GM21717 (cell line): ENCODE results near the gene DCTN4.

ENCODE experiments used
- ATAC-seq: cut with Tn5 transposase; IDR thresholded peaks from one replicate; pipeline ENCODE4 v1.9.1; 2021; ENCODE audit warnings: mild to moderate bottlenecking, moderate library complexity; ENCODE audit not compliant: unreplicated experiment

The DCTN4 gene

DNA sequence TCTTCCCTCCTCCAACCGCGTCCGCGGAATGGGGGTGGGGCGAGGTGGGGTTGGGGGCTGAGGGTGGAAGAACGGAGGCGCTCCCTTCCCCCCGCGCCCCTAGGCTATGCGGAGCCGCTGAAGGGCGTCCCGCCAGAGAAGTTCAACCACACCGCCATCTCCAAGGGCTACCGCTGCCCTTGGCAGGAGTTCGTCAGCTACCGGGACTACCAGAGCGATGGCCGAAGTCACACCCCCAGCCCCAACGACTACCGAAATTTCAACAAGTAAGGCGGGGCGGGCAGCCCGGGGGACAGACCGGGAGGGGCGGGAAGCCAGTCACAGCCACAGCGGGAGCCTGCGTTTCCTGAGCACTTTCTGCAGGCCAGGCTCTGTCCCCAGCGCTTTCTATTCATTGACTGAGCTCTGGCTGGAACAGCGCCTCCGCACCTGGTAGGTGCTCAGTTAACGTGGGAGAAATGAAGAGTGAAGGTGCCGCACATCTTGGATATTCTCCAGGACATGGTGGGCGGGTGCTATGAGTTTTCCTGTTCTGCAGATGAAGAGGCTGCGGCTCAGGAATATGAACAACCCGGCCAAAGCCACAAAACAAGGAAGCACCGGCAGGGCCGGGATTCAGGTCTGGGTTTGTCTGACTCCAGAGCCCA lies 86.5 kb downstream of the DCTN4 start:
- no peak for ATAC-seq

DNA sequence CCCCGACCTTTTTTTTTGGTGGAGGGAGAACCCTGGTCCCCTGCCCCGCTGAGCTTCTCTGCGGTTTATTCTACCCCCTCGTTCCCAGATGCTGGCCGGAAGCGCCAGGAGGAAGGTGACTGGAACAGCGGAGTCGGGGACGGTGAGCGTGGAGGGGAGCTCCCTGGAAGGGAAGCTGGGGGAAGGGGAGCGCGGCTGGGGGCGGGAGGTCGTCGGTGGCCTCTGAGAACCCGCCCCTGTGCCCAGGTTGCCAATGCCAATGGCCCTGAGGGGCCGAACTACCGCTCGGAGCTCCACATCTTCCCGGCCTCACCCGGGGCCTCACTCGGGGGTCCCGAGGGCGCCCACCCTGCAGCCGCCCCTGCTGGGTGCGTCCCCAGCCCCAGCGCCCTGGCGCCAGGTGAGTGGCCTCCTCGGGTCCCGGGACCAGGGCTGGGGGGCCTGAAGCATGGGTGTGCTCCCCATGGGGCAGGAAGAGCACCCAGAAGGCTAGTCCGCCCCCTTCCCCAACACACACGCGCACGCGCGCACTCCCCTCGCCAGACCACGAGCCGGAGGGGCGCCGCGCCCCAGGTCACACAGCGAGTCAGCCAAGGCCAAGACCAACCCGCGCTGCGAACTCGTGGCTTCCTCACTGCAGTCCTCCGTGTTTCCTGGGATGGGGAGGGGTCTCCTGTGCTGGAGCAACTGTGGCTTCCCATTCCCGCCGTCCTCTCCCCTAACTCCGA lies 87.1 kb downstream of the DCTN4 start:
- ATAC-seq: no peak

DNA sequence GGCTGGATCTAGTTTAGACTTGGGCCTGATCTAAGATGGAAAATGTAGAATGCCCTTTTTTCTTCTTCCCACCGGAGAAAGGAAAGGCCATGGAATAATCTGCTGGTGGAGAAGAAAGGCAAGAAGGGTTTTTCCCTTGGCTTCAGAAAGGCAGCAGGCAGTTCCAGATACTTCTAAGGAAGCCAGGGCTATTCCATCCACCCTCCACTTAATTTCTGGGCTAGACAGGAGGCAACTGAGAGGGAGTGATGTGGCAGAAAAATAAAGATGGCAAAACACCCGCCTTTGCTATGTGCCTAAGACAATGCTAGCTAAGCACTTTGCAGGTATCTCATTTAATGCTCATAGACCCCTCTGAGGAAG lies 87.9 kb downstream of the DCTN4 start:
- ATAC-seq: no peak

DNA sequence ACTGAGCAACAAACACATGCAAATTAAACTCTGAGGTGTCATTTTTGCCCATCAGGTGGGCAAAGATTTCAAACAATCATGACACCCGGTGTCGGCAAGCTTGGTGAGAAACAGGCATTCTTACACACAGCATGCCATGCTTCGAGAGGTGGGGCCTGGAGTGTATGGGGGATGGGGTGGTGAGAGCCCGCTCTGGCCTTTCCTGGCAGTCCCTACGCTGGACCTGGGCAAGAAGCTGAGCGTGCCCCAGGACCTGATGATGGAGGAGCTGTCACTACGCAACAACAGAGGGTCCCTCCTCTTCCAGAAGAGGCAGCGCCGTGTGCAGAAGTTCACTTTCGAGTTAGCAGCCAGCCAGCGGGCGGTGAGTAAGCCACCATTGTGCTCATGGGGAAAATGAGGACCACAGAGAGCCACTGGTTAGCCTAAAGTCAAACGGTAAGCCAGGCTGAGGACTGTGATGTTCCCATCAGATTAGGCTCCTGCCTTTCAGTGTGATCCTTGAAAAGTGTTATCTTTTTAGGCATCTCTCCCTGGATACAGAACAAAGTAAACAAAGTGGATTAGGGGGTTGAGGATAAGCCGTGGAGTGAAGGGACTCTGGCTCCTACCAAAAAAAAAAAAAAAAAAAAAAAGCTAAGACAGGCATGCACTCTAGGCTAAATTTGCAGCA lies 88.4 kb downstream of the DCTN4 start:
- ATAC-seq: no peak

DNA sequence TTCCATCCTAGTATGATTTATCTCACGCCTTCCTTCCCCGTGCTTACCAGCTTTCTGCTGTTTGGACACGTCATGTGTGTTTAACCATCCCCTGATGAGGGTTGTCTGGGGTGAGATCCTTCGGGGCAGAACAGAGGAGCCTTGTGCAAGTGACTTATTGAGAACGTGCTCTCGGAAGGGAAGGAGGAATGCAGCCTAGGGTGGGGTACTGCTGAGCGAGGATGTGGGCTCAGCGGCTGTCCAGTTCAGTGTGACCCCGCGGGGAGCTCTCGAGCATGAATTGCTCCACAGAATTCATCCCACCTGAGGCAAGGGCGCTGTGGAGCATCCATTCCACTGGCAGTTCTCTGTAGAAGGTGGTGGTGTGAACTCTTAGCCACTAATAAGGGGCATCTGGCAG lies 93.8 kb downstream of the DCTN4 start:
- ATAC-seq: no peak

DNA sequence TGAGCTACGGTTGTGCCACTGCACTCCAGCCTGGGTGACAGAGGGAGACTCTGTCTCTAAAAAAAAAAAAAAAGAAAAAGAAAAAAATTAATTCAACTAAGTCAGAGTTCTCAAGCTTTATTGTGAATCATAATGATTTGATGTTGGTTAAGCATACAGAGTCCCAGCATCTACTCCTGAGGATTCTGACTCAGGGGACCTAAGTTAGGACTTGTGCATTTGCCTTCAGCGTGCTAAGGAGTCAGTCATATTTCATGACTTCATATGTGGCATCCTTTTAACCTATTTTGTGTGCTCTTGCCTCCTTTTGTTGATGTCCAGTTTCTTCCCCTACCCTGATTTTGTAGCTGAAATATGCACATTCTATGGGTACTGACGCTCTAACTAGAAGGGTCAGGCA lies 94.9 kb downstream of the DCTN4 start:
- no peak for ATAC-seq

DNA sequence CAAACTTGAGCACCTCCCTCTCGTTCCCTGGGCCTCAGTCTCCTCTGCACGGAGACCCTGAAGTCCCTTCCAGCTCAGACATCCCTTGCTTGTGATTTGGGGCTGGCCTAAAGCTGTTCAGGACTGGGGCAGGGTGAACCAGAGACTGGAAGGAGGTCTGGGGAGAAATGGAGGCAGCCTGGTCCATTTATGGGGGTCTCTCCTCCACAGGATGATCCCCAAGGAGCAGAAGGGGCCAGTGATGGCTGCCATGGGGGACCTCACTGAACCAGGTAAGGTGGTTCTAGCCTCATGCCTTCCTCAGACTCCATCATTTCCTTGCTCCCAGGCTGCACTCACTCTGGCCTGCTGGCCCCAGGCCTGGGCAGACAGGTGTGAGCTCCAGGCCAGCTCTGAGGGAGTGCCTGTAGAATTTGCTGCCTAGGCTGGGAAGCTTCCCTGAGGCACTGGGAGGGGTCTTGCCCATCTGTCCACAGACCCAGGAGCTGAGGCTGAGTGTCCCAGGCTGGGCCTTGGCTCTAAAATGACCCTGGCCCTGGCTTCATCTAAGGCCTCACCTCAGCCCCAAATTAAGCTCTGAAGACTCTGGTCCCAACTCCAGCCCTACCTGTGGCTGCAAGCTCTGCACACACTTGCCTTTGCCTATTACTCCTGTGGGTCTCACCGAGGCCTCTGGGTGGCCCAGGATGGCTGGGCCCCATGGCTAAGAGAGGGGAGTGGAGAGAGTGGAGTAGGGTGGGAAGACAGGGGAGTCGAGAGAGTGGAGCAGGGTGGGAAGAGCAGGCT lies 95.9 kb downstream of the DCTN4 start:
- ATAC-seq: no peak

DNA sequence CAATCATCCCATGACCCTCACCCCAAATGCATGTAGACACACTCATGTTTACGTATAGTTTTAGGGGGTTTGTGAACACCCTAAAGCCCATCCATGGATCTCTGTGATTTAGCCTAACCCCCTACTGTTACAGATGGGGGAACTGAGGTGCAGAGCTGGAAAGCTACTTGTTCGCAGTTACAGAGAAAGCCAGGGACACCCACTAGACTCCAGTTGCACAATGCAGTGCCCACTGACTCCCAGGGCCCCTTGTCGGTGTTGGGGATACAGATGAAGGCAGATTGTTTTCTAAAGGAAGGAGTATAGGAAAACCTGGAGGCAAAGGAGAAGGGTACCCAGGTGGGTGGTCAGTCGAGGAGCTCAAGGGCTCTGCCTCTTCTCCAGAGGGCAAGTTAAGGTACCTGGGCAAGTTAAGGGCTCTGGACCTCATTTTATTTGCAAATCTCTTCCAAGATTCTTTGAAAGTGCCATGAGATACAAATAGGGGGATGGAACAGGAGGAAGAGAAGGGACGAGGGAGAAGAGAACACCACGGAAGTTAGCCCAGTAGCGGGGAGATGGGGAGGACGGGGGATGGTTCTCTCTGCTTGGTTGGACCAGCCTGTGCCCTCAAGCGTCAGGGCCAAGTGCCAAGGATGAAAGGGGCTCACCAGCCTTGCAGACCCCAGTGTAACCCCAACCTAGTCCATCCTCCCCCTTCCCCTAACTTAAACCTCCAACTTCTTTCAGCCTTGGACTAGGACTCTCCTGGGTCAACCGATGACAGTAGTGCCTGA lies 96.8 kb downstream of the DCTN4 start:
- ATAC-seq: no peak

DNA sequence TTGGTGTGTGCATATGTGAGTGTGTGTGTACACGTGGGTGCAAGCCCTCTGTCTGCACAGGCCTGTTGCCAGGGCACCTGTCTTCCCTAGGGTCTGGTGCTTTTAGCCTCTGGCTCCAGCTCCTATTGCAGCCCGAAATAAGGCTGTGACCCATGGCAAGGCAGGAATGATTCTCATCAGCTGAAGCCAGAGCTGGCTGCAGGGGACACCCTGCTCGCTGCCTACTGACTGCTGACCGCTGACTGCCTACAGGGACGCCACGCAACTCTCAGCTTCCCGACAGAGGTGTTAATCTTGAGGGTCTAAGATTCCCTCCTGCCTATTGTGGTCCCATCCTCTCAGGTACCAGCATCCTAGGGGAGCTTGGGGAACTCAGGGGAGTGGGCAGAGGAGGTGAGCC lies 97.7 kb downstream of the DCTN4 start, which contains the start of gene MYOZ3:
TSS of gene MYOZ3 (plus strand) at position 166 of the 400 bp plus-strand sequence. CDS start 1,691 bp downstream, outside the sequence.
- ATAC-seq: no peak

DNA sequence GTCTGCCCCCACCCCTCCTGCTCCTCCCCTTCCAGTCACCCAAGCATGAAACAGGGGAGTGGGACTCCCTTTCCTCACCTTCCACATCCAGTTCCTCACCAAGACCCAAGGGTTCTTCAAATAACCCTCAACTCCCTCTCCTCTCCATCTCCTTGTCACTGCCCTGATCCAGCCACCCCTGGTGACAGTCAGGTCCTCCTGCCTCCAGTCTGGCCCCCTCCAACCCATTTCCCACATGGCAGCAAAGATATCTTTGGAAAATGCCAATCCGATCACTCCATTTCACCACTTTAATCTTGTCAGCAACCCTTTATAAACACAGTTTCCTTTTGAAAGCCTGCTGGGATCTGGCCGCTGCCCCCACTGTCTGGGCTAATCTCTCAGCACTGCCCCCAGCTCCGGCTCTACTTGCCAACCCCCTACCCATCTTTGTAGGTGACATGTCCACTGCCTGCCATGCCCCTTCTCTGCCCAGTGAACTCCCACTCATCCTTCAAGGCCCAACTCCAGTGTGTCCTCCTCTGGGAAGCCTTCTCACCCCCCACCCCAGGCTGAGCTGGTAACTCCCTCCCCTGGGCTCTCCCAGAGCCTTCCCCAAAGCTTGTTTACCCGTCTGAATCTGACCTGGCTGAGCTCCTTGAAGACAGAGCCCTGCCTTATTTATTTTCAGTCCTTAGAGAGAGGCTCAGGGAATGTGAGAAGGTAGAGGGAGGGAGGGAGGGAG lies 98.5 kb downstream of the DCTN4 start:
- no peak for ATAC-seq

DNA sequence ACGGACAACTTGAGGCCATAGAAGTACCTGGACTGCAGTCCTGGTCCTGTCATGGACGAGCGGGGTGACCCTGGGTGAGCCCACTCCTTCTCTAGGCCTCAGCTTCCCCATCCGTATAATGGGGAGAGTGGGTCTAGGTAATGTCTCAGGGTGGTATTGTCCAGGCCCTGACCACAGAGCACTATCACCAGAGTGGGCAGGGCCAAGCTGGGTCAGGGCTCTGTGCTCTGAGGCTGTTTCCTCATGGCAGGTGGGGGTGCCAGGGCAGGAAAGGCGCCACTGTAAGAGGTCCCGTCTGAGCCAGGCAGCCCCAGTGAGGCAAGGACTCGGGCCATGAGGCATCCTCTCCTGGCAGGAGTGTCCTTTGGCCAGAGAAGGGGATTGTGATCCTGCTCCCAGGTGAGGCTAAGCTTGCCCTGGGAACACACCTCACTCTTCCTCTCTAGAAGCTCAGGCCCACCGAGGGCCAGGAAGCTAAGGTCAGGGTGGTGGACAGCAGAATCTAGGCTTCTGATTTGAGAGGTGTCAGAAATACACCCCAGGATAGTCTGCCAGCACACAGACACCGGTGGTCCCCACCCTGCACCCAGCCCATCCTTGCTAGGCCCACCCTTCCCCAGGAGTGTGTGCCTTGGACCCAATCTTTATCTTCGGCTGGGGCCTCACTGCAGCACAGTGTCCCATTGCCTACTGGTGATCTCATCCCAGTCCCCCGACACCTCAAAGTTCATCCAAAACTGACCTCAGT lies 99.3 kb downstream of the DCTN4 start:
- no peak for ATAC-seq

DNA sequence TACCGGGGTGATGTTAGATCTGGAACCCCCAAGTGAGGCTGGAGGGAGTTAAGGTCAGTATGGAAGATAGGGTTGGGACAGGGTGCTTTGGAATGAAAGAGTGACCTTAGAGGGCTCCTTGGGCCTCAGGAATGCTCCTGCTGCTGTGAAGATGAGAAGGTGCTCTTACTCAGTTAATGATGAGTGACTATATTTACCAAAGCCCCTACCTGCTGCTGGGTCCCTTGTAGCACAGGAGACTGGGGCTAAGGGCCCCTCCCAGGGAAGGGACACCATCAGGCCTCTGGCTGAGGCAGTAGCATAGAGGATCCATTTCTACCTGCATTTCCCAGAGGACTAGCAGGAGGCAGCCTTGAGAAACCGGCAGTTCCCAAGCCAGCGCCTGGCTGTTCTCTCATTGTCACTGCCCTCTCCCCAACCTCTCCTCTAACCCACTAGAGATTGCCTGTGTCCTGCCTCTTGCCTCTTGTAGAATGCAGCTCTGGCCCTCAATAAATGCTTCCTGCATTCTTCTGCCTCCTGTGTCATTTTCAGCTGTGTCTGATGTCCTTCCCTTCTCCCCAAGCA lies 100.0 kb downstream of the DCTN4 start:
- ATAC-seq: no peak
